Uterus (tissue), 4 donors: ENCODE data around the gene STYXL2. TPM values are rescaled to one million over a fixed set of nuclear protein-coding genes. Genes with fewer than 3 reads are reported as not detected.

Experiments
- DNase-seq, 2 donors: peaks; one replicate each; pipeline ENCODE4 v3.0.0-alpha.2; 2019 to 2020
- H3K27ac ChIP-seq, 2 donors: fragments of 200-600 bp; sonication (generic); 1 replicate in 1 of 2; 2 replicates in 1 of 2; pipeline ENCODE4 v1.5.1; 2016 to 2018
- H3K27me3 ChIP-seq, 2 donors: fragments of 200-600 bp; sonication (generic); one replicate each; pipeline ENCODE4 v1.5.1; 2018 to 2019; ENCODE audit warnings: control low read depth in 1 of 2
- H3K36me3 ChIP-seq, 2 donors: fragments of 200-600 bp; sonication (generic); one replicate each; pipeline ENCODE4 v1.5.1; 2019; ENCODE audit warnings: control low read depth in 1 of 2
- H3K4me1 ChIP-seq, 2 donors: fragments of 200-600 bp; sonication (generic); one replicate each; pipeline ENCODE4 v1.5.1; 2018 to 2019; ENCODE audit warnings: control low read depth in 1 of 2
- H3K4me3 ChIP-seq, 2 donors: fragments of 200-600 bp; sonication (generic); 1 replicate in 1 of 2; 2 replicates in 1 of 2; pipeline ENCODE4 v1.5.1; 2018 to 2019; ENCODE audit warnings: mild to moderate bottlenecking in 1 of 2
- H3K9me3 ChIP-seq, 2 donors: fragments of 200-600 bp; sonication (generic); one replicate each; pipeline ENCODE4 v1.5.1; 2019; ENCODE audit warnings: control low read depth in 1 of 2
- POLR2A ChIP-seq, 2 donors: fragments of 450-650 bp; IDR thresholded peaks; one replicate each; pipeline ENCODE4 v1.6.1; 2016; ENCODE audit warnings: antibody characterized with exemption in 2 of 2, mild to moderate bottlenecking in 1 of 2, moderate library complexity in 1 of 2
- intact Hi-C: fragments of 100-400 bp; cut with DNase I; formaldehyde crosslinking; loops from one replicate; pipeline ENCODE4 v1.15.1; 2023; ENCODE audit warnings: low total_unique reads
- total RNA-seq, 4 donors: library from RNA; depleted of rRNA in 3 of 4; stranded (reverse); fragments of >200 nt in 3 of 4; gene quantifications; one replicate each; pipeline versions ENCODE4 v1.1.0 to v1.2.4, GENCODE V29; 2014 to 2023
- TF ChIP-seq, protein P1 (sequence below), 4 experiments: fragments of 200-600 bp in 2 of 4; fragments of 450-650 bp in 2 of 4; sonication (generic) in 2 of 4; IDR thresholded peaks; one replicate each; pipeline ENCODE4 v1.5.1; 2016 to 2019; ENCODE audit warnings: antibody characterized with exemption in 4 of 4, mild to moderate bottlenecking in 2 of 4, moderate library complexity in 1 of 4
- donor health status: DM: yes; HTN: yes; CAD: no.

Gene STYXL2
- total RNA-seq, 4 donors from 2014 or later, result 1.2 TPM; not detected in 3

DNA sequence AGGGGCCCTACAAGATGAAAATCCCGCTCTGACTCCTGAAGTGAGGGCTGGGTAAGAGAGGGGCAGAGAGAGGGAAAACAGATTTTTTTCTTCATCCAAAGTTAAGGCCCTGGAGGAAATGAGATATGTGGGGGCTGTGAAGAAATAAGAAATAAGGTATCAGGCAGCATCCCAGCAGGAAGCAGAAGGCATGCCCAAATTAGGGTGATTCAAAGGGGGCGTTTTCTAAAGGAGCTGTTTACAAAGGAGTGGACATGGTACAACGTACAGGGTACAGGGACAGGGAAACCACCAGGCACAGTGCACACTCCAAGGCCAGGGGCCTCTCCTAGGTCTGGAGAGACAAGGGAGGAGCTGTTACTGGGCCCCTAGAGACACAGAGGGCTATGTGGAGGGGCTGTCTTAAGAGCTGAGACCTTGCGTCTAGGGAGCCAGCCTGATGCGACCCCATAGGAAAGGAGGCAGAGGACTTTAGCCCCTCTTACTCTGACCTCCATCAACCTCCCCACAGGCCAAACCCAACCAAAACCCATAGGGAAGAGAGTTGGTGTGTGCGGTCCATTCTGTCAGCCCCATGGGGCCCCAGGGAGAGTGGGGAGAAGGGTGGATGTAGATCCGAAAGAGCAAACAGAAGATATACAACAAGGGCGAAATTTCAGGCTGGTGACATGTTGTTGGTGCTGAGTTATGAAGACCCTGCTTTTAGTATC, 38.6 kb downstream of the STYXL2 start:
- no peaks in the 10 kb centered on the region for H3K36me3 ChIP-seq
- intact Hi-C loops, result no loop called here
- no peaks in the 10 kb centered on the region for H3K9me3 ChIP-seq
- DNase-seq, result no peak
- no peak overlapping the region for H3K27ac ChIP-seq
- H3K27me3 ChIP-seq, result no peaks in the 10 kb centered on the region
- H3K4me1 ChIP-seq, result no peaks in the 10 kb centered on the region
- TF ChIP-seq POLR2A (IDR thresholded peaks at IDR 0.05), result no peak
- TF ChIP-seq, protein P1, sequence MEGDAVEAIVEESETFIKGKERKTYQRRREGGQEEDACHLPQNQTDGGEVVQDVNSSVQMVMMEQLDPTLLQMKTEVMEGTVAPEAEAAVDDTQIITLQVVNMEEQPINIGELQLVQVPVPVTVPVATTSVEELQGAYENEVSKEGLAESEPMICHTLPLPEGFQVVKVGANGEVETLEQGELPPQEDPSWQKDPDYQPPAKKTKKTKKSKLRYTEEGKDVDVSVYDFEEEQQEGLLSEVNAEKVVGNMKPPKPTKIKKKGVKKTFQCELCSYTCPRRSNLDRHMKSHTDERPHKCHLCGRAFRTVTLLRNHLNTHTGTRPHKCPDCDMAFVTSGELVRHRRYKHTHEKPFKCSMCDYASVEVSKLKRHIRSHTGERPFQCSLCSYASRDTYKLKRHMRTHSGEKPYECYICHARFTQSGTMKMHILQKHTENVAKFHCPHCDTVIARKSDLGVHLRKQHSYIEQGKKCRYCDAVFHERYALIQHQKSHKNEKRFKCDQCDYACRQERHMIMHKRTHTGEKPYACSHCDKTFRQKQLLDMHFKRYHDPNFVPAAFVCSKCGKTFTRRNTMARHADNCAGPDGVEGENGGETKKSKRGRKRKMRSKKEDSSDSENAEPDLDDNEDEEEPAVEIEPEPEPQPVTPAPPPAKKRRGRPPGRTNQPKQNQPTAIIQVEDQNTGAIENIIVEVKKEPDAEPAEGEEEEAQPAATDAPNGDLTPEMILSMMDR (IDR thresholded peaks at IDR 0.05), result no peak
- no peak overlapping the region for H3K4me3 ChIP-seq

DNA sequence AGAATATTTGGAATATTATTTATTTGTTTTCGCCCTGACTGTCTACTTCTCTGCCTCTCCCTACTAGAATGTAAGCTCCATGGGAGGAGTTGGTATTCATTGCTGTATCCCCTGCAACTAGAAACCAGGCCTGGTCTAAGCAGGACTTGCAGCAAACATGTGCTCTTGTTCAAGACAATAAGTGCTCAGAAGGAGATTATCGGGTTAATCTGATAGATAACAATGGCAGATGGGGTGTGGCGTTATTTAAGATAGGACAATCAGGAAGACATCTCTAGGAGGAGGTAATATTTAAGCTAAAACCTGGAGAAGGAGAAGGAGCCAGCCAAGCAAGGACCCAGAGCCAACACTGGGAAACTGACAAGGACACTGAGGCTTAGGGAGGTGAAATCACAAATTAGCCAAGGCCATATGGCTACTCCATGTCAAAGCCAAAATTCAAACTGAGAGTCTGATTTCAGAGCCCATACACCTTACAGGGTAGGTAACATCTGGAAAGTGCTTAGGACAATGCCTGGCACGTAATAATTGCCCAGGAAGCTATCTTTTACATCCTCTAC, 41.5 kb downstream of the STYXL2 start:
- no peaks in the 10 kb centered on the region for H3K36me3 ChIP-seq
- no peaks in the 10 kb centered on the region for H3K27me3 ChIP-seq
- no peak for DNase-seq
- no peak overlapping the region for H3K4me3 ChIP-seq
- H3K27ac ChIP-seq, result no peak overlapping the region
- TF ChIP-seq POLR2A (IDR thresholded peaks at IDR 0.05), result no peak
- TF ChIP-seq, protein P1 (IDR thresholded peaks at IDR 0.05), result no peak
- intact Hi-C loops, result no loop called here
- no peaks in the 10 kb centered on the region for H3K4me1 ChIP-seq
- no peaks in the 10 kb centered on the region for H3K9me3 ChIP-seq

DNA sequence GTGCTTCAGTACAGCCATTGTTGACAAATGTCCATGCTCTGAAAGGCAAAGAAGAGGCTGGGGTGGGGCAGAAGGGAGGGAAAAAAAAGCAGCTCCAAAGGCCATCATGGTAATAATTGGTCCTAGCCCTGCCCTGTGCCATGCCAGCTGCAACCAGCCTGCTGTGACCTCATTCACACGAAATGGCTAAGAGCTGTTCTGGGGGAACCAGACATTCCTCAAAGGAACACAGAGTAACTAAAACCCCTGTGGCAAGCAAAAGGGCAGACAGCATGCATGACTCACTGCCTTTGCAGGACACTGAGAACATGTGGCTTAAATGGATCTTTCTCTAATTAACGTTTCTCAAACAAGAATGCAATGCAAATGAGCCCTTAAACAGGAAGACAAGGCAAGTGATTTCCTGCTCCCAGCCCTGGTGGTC, 42.3 kb downstream of the STYXL2 start:
- intact Hi-C loops, result no loop called here
- no peak overlapping the region for H3K27ac ChIP-seq

DNA sequence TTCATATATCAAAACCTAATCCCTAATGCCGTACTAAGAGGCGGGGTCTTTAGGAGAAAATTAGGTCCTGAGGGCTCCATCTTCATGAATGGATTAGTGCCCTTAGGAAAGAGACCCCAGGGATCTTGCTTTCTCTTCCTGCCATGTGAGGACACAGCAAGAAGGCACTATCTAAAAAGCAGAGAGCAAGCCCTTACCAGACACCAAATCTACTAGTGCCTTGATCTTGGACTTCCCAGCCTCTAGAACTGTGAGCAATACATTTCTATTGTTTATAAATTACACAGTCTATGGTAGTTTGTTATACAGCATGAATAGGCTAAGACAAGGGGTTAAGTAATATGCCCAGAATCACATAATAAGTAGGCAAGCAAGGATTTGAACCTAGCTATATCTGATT, 42.9 kb downstream of the STYXL2 start:
- H3K27ac ChIP-seq, result no peak overlapping the region
- TF ChIP-seq POLR2A (IDR thresholded peaks at IDR 0.05), result no peak
- TF ChIP-seq, protein P1 (IDR thresholded peaks at IDR 0.05), result no peak

More for the DNA sequence above, 42.3 kb downstream of the STYXL2 start:
- Histone ChIP-seq H3K4me3 (no peak overlapping the region), H3K36me3 (no peaks in the 10 kb centered on the region), H3K27me3 (no peaks in the 10 kb centered on the region), H3K4me1 (no peaks in the 10 kb centered on the region), H3K9me3 (no peaks in the 10 kb centered on the region)
- DNase-seq, result no peak
- TF ChIP-seq, protein P1 (IDR thresholded peaks at IDR 0.05), result no peak
- TF ChIP-seq POLR2A (IDR thresholded peaks at IDR 0.05), result no peak

DNA sequence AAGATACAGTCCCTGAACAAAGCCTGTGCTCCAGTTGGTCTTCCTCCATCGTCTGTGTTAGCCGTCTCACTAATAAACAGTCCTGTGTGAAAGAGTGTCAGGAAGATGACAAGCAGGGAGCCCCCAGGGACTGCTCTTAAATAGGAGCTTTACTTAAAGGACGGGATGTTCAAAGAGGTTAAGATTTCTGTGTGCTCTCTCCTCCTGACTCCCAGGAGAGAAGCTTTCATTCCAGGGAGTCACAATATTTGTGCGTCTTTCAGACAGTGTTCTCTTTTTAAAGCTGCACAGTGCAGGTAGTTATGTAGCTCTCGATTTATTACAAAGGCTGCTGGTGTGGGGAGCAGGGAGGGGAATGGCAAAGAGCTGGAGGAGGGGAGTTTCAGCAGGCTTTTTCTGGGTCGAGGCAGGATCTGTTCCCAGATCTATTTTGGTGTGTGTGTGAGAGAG, 43.5 kb downstream of the STYXL2 start:
- Histone ChIP-seq H3K27ac (no peak overlapping the region), H3K27me3 (no peaks in the 10 kb centered on the region), H3K9me3 (no peaks in the 10 kb centered on the region), H3K36me3 (no peaks in the 10 kb centered on the region), H3K4me3 (no peak overlapping the region), H3K4me1 (no peaks in the 10 kb centered on the region)
- intact Hi-C loops, result no loop called here
- TF ChIP-seq POLR2A (IDR thresholded peaks at IDR 0.05), result no peak
- TF ChIP-seq, protein P1 (IDR thresholded peaks at IDR 0.05), result no peak
- no peak for DNase-seq

More for the DNA sequence above, 42.9 kb downstream of the STYXL2 start:
- Histone ChIP-seq H3K4me1 (no peaks in the 10 kb centered on the region), H3K27me3 (no peaks in the 10 kb centered on the region), H3K4me3 (no peak overlapping the region), H3K9me3 (no peaks in the 10 kb centered on the region), H3K36me3 (no peaks in the 10 kb centered on the region)
- DNase-seq, result no peak
- intact Hi-C loops, result no loop called here
